ENCODE measurements around the gene SH2D4B.
"Not testable (repeated sequence)": the region's sequence is repeated elsewhere in the genome, so short reads cannot be mapped to it uniquely, and the experiment has no call there.

The SH2D4B gene

DNA sequence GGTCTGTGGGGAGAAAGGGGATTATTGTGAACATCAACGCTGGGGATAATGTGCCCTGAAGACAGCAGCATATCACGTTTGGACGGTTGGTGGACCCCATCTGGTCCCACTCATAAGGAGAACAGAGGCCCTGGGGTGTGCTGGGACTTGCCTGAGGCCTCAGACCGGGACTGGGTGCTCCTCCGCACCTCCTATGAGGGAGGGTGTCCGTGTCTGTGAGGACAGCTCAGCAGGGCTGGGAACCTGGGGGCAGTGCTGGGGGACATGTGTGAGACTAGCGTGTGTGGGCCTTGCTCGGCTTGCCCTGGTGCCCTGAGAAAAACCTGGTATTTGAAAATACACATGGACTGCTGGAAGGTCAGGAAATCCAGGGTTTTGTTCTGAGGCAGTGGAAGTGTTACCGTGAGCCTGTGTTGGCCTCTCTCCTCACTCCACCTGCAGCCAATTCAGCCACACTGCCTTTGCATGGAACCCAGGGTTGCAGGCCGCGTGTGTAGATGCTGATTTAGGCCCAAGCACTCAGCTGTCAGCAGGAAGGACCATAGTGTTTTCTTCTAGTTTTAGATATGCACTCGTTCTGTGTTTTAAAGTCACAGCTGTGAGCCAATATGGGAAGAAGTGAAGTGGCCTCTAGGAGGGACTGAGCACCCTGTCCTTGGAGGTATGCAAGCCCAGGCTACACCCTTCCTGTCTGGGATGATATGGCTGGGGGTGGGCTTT, 13.4 kb upstream of the SH2D4B start:
- no peak for DNase-seq (ENCODE audit: low read depth in 2 of 2)

DNA sequence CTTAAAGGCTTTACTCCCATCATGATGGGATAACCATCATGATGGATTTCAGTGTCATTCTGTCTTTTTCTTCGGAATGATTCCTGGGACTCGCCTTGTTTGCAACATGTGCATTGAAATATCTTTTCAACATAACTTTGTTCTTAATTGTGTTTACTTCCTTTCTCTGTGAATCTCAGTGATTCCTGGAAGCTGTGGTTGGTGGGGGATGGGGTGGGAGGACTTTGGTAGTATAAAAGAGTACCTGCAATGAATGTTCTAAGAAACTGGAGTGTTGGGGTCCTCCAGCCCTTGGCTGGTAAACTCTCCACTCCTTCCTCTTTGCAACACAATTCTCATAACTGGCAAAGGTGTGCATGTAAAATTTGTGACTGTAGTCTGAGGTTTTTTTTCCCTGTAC, 11.5 kb upstream of the SH2D4B start:
- DNase-seq (ENCODE audit: low read depth in 2 of 2), result no peak

DNA sequence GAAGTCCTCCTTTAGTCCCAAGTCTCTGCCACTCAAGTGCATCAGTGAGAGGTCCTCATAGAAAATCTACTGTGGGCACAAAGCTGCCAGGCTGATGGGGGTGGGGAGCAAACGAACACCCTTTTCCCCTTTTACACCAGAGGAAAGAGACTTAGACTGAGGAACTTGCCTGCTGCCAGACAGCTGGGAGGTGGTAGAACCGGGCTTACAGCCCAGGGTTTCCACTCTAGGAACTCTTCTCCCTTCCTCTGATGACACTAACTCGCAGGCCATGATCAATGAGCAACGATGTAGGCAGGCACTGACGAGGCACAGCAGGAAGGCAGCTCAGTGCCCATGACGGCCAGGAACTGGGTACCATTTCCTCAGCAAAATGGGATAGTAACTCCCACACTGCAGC, 11.0 kb upstream of the SH2D4B start:
- DNase-seq (ENCODE audit: low read depth in 2 of 2), result no peak

DNA sequence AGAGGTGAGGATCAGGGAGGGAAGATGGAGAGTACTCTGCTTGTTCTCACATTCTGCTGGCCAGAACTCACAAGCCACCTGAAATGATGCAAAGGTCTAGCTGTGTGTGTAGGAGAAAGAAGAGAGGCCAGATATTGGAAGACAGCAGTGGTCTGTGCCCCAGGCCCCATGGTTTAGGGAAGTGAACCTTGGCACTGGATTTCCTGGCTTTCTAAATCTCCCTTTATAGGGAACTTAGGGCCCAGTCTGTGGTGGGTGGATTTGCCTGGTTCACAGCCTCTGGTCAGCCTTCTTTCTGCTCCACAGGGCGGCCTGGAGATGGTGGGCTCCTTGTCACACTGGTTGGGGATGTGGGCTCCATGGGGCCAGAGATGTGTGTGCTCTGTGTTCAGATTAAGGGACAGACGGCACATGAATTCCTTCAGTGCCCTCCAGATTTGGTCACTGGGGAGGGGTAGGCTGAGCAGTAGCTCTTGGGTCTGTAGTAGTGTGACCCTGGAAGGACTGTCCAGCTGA, 9.5 kb upstream of the SH2D4B start:
- DNase-seq (ENCODE audit: low read depth in 2 of 2), result no peak

DNA sequence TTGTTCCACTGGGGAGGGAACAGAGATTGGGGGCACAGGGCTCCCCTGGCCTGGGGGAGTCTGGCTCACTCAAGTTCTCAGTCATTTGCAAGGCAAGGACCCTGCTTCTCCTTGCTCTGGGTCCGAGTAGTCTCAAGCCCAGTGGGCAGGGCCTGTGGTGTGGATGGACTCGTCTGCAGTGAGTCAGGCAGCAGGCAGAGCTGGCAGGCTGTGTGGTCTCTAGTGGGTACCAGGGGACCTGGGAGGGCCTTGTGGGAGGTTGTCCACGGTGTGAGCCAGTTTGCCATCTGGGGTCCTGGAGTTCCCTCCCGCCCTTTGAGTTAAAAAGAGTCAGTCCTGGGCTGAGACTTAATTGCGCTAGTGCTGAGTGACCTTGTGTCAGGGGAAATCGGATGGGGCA, 8.8 kb upstream of the SH2D4B start:
- DNase-seq (ENCODE audit: low read depth in 2 of 2), result no peak

DNA sequence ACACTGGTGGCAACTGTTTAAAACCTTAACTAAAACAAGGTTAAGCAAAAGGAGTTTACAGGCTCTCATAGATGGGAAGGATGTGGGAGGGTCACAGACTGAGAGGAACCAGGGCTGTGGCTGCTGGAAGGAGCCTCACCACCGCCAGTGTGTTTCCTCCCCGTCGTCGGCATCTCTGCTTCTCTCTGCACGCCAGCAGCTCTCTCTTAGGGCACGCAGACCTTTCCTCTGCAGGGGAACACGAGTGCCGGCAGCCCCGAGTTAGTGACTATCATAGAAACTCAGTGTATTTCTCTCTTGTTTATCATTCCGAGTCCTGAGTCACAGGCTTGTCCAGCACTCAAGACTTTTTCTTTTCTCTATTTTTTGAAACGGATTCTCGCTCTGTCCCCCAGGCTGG, 8.1 kb upstream of the SH2D4B start:
- DNase-seq (ENCODE audit: low read depth in 2 of 2), result no peak

DNA sequence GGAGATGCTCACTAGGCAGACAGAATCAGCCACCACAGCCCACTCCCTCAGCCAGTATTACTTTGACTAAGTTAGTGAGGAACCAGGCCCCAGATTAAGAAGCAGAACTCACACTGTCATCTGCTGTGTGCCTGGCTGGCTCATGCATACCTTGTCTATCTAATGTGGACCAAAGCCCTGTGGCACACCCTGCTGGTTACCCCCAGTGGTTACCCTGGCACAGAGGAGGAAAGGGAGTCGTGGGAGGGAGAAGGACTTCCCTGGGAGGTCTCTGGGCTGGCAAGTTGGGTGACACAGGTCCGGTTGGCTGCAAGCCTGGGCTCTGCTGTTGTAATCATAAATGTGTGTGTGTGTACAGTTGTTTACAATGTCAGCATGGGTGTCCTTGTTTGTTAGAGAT, 7.5 kb upstream of the SH2D4B start:
- DNase-seq (ENCODE audit: low read depth in 2 of 2), result no peak

DNA sequence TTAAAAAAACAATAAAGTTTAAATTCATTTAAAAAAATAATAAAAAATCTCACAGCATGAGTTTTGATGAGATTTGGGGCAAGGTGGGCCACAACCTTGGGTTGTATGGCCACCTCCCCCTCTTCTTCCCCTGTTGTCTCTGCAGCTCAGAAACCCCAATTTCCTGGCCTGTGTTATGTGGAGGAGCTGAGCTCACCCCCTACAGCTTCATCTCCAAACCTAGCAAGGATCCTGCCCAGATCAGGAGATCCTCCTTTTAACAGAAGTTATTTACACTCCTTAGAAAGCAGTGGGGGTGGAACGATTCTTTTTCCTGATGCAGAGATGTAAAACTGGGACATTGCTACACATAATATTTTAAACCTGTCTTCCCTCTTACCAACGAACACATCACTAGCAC, 6.9 kb upstream of the SH2D4B start:
- DNase-seq (ENCODE audit: low read depth in 2 of 2), result no peak

DNA sequence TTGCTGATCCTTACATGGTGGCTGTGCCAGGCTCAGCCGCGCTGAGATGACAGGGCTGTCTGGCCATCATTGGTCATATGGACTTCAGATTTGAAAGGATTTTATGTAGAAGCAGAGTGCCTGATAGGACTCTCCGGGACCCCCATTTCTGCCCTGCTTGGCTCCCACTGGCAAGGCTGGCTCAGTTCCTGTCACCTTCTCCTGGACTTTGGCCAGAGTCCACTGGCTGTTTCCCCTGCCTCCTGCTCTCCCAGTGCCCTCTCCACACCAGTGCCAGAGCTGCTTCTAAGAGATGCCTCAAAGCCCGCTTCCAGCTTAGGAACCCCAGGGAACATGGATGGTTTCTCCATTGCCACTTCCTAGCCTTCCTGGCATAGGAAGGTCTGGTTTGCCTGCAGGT, 5.1 kb upstream of the SH2D4B start:
- DNase-seq (ENCODE audit: low read depth in 2 of 2), result no peak

DNA sequence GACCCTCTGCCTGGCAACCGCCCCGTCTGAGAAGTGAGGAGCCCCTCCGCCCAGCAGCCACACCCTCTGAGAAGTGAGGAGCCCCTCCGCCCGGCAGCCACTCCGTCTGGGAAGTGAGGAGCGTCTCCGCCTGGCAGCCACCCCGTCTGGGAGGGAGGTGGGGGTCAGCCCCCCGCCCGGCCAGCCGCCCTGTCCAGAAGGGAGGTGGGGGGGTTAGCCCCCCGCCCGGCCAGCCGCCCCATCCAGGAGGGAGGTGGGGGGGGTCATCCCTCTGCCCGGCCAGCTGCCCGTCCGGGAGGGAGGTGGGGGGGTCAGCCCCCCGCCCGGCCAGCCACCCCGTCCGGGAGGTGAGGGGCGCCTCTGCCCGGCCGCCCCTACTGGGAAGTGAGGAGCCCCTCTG, 3.6 kb upstream of the SH2D4B start:
- DNase-seq (ENCODE audit: low read depth in 2 of 2), result not testable (repeated sequence)

DNA sequence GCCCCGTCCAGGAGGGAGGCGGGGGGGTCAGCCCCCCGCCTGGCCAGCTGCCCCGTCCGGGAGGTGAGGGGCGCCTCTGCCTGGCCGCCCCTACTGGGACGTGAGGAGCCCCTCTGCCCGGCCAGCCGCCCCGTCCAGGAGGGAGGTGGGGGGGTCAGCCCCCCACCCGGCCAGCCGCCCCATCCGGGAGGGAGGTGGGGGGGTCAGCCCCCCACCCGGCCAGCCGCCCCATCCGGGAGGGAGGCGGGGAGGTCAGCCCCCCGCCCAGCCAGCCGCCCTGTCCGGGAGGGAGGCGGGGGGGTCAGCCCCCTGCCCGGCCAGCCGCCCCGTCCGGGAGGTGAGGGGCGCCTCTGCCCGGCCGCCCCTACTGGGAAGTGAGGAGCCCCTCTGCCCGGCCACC, 3.1 kb upstream of the SH2D4B start:
- not testable (repeated sequence) for DNase-seq (ENCODE audit: low read depth in 2 of 2)

DNA sequence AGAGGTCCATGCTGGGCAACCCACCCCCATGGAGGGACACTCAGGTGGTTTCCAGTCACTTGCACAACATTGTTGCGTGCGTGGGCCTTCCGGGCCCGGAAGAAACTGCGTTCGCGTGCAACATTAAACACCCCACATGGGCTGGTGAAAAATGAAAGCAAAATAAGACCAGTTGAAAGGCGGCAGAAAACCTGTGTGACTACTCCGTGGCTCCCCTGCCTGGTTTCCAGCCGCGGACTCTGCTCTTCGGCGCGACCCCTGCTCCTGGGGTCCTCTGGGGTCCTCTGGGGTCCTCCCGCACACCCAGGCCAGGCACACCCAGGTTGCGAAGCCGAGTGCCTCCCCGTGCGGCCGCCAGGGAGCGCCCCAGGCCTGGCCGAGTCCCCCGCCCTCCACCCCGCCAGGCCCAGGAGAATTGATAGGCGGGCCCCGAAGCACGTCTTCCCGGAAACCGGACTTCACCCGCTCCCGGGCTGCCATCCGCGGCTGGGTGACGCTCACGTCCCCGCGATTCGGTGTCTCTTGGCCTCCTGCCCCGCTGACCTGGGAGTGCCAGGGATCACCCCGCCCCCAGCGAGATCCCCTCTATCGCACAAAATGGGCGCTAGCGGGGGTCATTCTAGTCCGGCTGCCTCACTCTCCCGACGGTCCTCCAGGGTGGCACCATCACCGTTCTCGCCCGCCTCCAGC, 1.9 kb upstream of the SH2D4B start:
- DNase-seq (ENCODE audit: low read depth in 2 of 2), result peak; percentile 51 to 60

DNA sequence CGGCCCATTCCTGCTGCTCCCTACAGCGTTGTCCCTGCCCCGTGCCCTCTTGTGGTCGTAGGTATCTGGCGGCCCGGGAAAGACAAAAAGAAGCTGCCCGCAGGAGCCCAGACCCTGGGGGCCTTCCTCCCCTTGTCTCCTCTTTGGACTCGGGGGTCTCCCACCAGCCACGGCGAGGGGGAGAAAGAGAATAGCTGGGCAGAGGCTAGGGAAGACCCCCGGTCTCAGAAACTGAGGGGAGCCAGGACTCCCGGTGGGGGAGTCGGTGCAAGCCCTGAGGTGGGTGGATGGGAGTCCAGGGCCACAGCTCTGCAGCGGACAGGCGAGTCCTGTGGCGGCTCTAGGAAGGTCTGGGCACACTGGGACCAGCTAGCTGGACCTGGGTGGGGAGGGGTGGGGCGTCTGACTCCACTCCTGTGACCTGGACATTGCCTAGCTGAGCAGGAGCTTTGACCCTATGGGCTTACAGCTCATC, 1.3 kb upstream of the SH2D4B start:
- no peak for DNase-seq (ENCODE audit: low read depth in 2 of 2)

DNA sequence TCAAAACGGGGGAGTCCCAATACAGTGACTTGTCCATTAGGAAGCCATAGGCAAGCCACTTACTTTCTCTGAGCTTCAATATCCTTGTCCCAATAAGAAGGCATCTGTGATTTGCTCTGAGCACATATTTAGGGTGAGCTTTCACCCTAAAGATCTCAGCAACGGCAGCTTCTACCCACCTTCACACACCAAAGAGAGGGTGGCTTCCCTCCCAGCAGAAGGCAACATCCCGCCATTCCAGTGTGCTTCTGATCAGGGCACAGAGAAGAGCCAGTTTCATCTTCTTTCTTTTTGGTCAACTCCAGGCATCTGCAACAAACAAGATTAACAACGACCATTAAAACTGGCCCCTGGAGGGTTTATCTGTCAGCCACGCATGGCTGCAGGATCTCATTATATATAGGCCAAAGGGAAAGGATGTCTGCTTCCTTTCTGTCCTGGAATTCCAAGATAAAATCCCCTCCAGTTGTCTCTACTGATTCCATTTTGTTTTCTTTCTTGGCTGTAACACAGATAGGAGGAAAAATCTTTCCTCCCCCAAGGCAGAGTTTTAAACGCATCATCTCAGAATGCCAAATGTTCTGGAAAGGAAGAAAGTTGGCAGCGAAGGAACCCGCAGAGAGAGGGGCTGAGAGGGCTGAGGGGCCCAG, 491 bp upstream of the SH2D4B start:
- DNase-seq (ENCODE audit: low read depth in 2 of 2), result no peak

DNA sequence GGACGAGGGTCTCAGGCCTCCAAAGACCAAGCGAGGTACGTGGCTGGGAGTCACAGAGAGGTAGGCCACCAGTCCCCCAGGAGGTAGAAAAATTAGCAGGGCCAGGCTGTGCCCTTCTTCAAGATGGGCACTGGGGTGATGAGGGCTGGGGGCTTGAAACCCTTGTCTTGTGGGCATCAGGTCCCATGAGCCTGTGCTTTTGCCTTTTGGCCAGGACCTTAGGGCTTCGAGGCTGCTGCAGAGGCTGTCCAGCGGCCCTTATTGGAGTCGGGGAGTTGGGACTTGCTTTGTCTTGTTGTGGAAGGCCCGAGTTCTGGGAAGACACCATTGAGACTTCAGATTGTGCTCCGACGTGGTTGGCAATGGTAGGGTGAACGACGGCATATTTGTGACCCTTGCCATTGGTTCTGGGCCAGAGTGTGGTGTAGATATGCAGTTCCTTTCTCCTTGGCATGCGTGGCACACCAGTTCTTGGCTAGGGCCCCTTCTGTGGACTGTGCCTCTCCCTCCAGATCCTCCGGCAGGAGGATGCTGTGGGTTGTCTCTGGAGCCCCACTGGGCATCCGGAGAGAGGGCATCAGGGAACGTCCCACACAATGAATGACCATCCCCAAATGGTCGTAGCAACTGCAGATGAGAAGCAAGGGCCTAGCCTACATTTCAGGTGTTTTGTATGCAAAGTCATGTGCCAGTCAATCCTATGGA, 931 bp downstream of the SH2D4B start:
- DNase-seq (ENCODE audit: low read depth in 2 of 2), result no peak

DNA sequence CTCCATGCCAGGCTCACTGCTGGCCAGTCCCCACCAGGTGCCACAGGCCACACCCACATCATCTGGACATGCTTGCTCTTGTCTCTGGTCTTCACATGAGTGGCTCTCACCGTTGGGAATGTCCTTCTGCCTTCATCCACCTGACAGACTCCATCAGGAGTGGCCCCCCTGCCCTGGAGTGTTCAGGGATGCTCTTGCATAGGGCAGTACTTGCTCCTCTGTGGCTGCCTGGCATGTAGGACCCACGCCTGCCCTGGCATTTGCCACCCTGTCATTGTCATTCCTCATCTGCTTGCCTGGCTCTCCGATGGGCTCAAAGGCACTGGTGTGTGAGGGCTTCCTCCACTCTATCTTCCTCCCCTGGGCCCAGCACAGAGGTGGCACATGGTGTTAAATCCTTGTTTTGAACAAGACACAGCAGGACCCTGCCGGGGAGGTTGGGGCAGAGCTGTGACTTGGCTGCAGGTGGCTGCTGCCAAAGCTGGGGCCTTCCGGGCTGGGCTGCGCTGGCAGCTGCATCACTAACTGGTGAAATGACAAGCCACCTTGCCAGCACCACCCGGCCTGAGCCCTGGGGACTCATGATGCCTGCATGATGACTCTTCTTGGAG, 1.8 kb downstream of the SH2D4B start:
- DNase-seq (ENCODE audit: low read depth in 2 of 2), result no peak

DNA sequence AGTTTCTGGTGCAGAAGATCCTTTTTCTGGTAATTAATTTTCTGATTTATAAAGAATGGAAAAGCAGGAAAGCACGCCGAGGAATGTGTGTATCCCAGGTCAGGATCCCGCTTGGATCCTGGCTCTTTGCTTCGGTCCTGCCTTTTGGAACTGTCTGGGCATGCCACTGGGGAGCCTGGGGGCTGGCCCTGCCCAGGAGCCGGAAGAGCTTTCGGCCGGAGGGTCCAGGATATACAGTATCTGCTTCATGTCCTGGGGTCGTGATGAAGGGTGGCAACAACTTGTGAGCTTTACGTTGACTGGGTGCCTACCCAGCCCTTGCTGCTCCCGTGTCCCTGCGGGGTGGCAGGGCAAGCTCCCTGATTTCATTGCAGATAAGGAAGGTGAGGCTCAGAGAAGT, 2.4 kb downstream of the SH2D4B start:
- no peak for DNase-seq (ENCODE audit: low read depth in 2 of 2)

DNA sequence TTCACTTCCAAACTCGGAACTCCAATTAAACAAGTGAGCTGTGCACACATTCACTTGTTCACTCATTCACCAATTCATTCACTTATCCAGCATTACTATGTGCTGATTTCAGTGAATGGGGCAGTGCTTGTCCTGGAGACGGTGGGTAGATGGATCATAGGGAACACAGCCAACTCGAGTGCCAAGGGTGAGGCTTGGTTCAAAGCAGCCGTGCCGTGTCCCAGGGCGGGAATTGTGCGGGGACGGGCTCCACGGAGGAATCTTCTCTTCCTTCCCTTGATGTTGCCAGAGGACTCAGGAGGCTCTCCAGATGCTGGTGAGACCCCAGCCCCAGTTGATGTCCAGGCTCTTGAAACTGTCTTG, 2.9 kb downstream of the SH2D4B start:
- DNase-seq (ENCODE audit: low read depth in 2 of 2), result no peak

DNA sequence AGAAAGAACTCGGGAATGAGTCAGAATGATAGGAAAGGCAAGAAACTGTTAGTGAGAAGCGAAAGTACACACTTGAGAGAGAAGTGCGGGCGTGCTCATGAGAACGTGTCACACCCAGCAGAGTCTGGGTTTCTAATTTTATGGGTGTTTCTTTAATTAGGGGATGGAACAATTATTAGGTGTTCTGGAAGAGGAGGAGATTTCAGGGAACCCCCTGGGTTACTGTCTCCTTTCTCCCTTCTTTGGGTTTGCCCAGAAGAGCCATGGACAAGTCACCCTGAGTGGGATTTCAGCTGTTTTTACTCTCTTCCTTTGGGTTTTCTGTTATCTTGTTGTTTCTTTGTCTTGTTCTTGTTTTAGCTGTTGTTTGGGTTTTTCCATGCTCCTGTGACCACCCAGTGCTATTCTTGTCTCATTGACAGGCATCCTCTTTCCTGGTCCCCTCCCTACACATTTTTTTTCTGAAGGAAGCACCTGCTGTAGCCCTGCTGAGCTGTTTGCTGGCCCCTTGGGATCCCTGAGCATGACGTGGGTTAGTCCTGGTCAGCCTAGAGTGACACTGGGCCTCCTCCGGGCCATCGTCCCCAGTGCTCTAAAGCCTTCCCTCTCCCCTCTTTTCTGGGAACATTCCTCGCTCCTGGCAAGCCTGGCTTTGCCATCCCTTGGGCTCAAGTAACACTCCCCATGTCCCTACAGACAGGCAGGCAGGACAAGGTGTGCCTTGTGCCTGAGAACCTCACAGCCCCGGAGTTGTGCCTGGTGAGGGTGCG, 3.5 kb downstream of the SH2D4B start:
- no peak for DNase-seq (ENCODE audit: low read depth in 2 of 2)

DNA sequence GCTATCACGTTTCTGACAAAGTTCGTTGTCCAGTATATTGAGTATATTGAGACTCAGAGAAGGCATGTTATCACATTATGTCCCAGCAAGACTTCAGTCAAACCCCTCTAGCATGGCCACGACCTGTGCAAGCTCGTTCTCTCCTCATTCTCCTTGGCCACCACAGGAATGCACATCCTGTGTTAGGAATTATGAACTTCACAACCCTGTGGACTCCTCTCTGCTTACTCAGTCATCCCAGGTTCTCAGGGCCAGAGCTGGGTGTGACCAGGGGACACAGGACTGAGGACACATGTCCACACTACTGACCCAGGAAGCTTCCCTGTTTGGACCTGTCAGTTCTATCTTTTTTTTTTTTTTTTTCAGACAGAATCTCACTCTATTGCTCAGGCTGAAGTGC, 4.4 kb downstream of the SH2D4B start:
- no peak for DNase-seq (ENCODE audit: low read depth in 2 of 2)

DNA sequence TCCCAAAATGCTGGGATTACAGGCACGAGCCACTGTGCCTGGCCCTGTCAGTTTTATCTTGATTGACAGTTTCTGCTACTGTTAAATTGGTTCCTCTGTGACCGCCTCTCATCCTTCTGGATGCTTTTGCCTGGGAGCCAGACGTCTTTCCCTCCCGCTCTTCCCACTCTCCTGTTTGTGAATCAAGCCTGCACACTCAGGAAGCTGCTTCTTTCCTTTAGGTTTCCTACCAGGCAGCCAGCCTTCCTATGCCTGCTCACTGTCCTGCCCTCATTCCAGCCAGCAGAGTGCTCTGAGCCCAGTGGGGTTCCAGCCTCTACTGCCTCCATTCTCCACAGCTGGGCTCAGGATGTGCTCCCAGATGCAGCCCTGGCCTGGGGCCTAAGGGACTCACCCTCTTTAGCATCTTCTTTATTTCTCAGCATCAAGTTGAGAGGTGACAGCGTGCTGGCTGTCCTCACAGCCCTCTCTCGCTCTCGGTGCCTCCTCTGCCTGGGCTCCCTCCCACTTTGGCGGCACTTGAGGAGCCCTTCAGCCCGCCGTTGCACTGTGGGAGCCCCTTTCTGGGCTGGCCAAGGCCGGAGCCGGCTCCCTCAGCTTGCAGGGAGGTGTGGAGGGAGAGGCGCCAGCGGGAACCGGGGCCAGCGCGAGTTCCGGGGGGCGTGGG, 5.1 kb downstream of the SH2D4B start:
- DNase-seq (ENCODE audit: low read depth in 2 of 2), result no peak
